ENCODE data around the gene VSIG8.
A peak's percentile ranks its signal among the peaks of the same experiment; 100 is the strongest.

Gene VSIG8

DNA sequence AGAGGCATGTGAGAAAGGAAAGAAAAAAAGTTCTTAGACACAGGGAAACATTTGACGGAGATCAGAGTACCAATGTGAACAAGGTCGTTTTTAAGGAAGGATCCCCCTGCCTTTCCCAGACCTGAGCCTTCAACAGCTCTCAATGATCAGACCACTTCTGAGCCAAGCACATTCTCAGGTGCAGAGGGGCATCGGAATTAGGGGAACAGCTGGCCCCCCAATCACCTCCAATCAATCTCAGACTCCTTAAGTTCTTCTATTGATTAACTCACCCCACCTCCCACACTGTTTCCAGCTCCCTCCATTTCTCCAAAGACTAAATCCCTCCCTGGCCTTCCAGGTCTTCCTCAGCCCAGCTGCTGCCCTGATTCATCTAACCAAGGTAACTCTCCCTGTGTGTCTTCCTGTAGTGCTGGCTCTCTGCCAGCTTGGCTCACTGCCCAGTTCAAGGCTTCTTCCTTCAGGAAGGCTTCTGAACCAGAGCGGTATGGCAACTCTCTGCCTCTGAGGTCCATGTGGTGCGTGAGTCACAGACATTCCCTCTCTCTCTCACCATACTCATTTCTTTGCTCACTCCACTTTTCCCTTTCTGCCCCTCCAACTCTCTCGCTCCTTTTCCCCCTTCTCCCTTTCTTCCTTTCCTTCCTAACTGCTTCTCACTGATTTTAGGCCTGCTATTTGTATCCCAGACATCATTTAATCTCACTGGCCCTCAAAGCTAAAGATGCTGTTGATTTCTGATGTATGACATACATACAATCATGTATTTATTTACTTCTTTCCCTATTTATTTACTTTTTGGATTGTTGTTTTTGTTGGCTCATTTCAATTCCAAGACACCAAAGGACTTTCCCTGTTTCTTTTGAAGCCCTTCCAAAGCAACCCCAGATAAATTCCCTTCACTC is 19.4 kb upstream of the VSIG8 start:
- H3K27ac ChIP-seq = no peak overlapping the region

DNA sequence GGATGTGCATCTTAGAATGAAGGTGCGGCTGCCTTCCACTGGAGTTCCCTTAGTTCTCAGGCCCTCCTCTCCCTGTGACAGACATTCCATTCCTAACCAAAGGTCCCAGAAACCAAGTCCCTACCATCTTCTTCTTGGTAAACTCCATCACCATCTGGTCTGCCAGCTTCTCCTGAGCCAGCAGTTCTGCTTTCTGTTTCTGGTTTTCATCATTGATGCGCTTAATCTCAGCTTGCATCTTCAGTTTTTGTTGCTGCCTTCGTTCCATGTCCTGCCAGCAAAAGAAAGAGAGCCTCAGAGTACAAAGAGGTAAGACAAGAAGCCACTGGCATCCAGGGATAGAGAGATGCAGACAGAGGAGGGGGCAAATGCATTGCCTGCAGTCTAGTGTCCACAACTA is 18.0 kb upstream of the VSIG8 start:
- Histone ChIP-seq H3K9me3 (ENCODE audit: severe bottlenecking) (no peaks in the 10 kb centered on the region), H3K36me3 (no peaks in the 10 kb centered on the region), H3K4me3 (ENCODE audit: low read depth, low read length) (no peak overlapping the region), H3K27me3 (ENCODE audit: insufficient read depth, low read depth, severe bottlenecking) (peaks cover 96% of the 10 kb centered on the region), H3K27ac (no peak overlapping the region)
- DNase-seq = no peak
- TF ChIP-seq, protein P1, sequence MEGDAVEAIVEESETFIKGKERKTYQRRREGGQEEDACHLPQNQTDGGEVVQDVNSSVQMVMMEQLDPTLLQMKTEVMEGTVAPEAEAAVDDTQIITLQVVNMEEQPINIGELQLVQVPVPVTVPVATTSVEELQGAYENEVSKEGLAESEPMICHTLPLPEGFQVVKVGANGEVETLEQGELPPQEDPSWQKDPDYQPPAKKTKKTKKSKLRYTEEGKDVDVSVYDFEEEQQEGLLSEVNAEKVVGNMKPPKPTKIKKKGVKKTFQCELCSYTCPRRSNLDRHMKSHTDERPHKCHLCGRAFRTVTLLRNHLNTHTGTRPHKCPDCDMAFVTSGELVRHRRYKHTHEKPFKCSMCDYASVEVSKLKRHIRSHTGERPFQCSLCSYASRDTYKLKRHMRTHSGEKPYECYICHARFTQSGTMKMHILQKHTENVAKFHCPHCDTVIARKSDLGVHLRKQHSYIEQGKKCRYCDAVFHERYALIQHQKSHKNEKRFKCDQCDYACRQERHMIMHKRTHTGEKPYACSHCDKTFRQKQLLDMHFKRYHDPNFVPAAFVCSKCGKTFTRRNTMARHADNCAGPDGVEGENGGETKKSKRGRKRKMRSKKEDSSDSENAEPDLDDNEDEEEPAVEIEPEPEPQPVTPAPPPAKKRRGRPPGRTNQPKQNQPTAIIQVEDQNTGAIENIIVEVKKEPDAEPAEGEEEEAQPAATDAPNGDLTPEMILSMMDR (IDR thresholded peaks at IDR 0.05; ENCODE audit: low read depth, low read length) = no peak

More for the DNA sequence above, 19.4 kb upstream of the VSIG8 start:
- Histone ChIP-seq H3K9me3 (ENCODE audit: severe bottlenecking) (no peaks in the 10 kb centered on the region), H3K36me3 (no peaks in the 10 kb centered on the region), H3K27me3 (ENCODE audit: insufficient read depth, low read depth, severe bottlenecking) (peaks cover 94% of the 10 kb centered on the region), H3K4me3 (ENCODE audit: low read depth, low read length) (no peak overlapping the region)
- peak; percentile 42 for DNase-seq
- TF ChIP-seq, protein P1 (IDR thresholded peaks at IDR 0.05; ENCODE audit: low read depth, low read length) = no peak

DNA sequence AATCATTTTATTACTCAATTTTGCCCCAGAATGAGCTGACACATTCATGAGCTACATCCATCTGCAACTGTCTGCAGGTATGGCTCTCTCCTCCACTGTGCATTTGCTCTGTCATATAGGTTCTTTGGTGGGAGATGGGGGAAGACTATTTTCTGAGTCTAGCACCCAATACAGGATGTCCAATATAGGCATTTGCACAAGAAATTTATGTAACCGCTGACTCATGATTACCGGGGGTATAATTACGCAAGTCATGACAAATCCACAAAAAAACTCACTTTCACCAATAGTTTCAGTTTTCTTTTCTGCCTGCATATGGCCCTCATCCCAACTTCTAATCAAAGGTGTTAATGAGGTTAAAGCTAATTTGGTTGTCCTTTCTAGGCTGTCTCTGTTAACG is 17.5 kb upstream of the VSIG8 start:
- H3K9me3 ChIP-seq (ENCODE audit: severe bottlenecking) = no peaks in the 10 kb centered on the region
- H3K27ac ChIP-seq = no peak overlapping the region
- peaks cover 96% of the 10 kb centered on the region for H3K27me3 ChIP-seq (ENCODE audit: insufficient read depth, low read depth, severe bottlenecking)
- no peaks in the 10 kb centered on the region for H3K36me3 ChIP-seq
- no peak for DNase-seq
- TF ChIP-seq, protein P1 (IDR thresholded peaks at IDR 0.05; ENCODE audit: low read depth, low read length) = no peak
- no peak overlapping the region for H3K4me3 ChIP-seq (ENCODE audit: low read depth, low read length)

DNA sequence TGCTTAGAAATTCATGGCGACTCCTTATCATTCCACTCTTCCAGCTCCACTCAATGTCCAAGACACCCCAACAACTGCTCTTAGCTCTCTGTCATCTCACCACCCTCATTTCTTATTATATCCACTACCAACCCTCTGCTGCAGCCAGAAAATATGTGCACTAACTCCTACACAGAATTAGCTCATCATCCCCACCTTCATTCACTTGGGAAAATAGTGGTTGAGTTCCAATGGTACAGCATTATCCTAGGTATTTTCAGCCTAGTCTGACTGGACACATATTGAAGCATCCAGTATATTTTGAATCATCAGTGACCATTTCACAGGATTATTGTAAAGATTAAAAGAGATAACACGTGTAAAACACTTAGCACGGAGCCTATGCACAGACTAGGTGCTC is 16.7 kb upstream of the VSIG8 start:
- H3K9me3 ChIP-seq (ENCODE audit: severe bottlenecking) = no peaks in the 10 kb centered on the region
- H3K36me3 ChIP-seq = no peaks in the 10 kb centered on the region
- no peak overlapping the region for H3K4me3 ChIP-seq (ENCODE audit: low read depth, low read length)
- no peak for DNase-seq
- no peak overlapping the region for H3K27ac ChIP-seq
- TF ChIP-seq, protein P1 (IDR thresholded peaks at IDR 0.05; ENCODE audit: low read depth, low read length) = no peak
- H3K27me3 ChIP-seq (ENCODE audit: insufficient read depth, low read depth, severe bottlenecking) = peaks cover 96% of the 10 kb centered on the region

DNA sequence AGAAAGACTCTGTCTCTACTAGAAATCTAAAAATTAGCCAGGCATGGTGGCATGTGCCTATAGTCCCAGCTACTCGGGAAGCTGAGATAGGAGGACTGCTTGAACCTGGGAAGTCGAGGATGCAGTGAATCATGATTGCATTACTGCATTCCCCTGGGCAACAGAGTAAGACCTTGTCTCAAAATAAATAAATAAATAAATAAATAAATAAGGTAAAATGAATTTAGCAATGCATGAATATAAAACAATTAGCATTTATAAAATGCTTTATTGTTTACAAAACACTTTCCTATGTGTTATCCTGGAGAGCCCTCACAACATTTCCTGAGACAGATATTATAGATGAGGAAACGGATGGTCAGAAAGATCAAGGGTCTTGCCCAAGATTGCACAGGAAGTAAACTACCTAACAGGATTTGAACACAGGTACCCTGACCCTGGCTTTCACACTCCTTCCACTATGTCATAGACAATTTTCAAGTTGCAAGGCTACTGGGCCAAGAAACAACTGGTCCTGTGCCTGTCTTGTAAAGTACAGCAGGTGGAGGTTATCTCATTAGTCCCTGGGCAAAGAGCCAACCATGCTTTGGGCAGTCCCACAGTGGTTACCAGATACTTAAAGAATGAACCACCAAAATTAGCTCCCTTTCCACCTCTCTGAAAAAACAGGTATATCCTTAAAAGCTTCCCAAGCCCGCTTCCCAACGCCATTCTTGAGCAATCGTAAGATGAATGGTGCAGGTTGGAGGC is 15.4 kb upstream of the VSIG8 start:
- Histone ChIP-seq H3K36me3 (no peaks in the 10 kb centered on the region), H3K4me3 (ENCODE audit: low read depth, low read length) (no peak overlapping the region), H3K27me3 (ENCODE audit: insufficient read depth, low read depth, severe bottlenecking) (peaks cover 98% of the 10 kb centered on the region), H3K27ac (no peak overlapping the region), H3K9me3 (ENCODE audit: severe bottlenecking) (no peaks in the 10 kb centered on the region)
- TF ChIP-seq, protein P1 (IDR thresholded peaks at IDR 0.05; ENCODE audit: low read depth, low read length) = no peak
- DNase-seq = no peak
